ENCODE data around the gene ST8SIA4. TPM values are rescaled to one million over a fixed set of nuclear protein-coding genes. Genes with fewer than 3 reads are reported as not detected.

Gene ST8SIA4
- total and polyA plus RNA-seq, 10 of the 15 experiments (the other 5 are each of a cell fraction or from before 2014, with no cell fraction given): 4.4 to 30.9 (median 19.5) TPM

- Histone ChIP-seq H3K4me3 (peak overlapping the region; percentile 18; the same call in 1 of the 2 replicates), H3K27ac (ENCODE audit: control insufficient read depth, insufficient read depth) (peak overlapping the region; percentile 69), H3K9me3 (replicated peaks; ENCODE audit: control insufficient read depth, insufficient read depth, low read length) (no peaks in the 10 kb centered on the region), H3K9ac (ENCODE audit: control insufficient read depth, insufficient read depth, low read length) (peak overlapping the region; percentile 13; the same call in 1 of the 2 replicates), H4K20me1 (ENCODE audit: control insufficient read depth, insufficient read depth) (no peaks in the 10 kb centered on the region), H2AFZ (ENCODE audit: control insufficient read depth, low read depth, low read length) (peak overlapping the region; percentile 51), H3K4me1 (ENCODE audit: control insufficient read depth, insufficient read depth, low read length) (peaks cover 27% of the 10 kb centered on the region), H3K27me3 (replicated peaks in 1 of 2; ENCODE audit: control insufficient read depth in 2 of 2, insufficient read depth in 2 of 2, low read length in 1 of 2) (no peaks in the 10 kb centered on the region), H3K4me2 (ENCODE audit: control insufficient read depth, insufficient read depth) (peak overlapping the region; percentile 36), H3K36me3 (ENCODE audit: control insufficient read depth in 2 of 2, insufficient read depth in 2 of 2, low read length in 1 of 2) (no peaks in the 10 kb centered on the region), H3K79me2 (ENCODE audit: control insufficient read depth, insufficient read depth, low read length) (no peaks in the 10 kb centered on the region)
- POLR2A ChIA-PET: interaction anchor here (0.6 to 5.0 kb wide), 13 partner anchors 9 to 125 kb away, joined by 3 to 47 read pairs (median 4); partner anchors contain the start of gene ST8SIA4
- BruUV-seq (replicated peaks): TSS peak; percentile 91
- RAD21 ChIA-PET (ENCODE audit: unreplicated experiment): interaction anchor here (0.7 to 11.2 kb wide), 19 partner anchors 10 to 120 kb away, joined by 3 to 345 read pairs (median 8); partner anchors contain the start of gene ST8SIA4
- WGBS (ENCODE audit: insufficient coverage, insufficient replicate concordance, low lambda C conversion rate, missing lambda C conversion rate): 65% methylated on average over 7 of the region's 7 CpGs
- CTCF ChIA-PET: interaction anchor here (1.6 to 11.2 kb wide), 4 partner anchors 10 to 120 kb away, joined by 6 to 232 read pairs (median 22); partner anchors contain the start of gene ST8SIA4
- SMC1A ChIA-PET (ENCODE audit: uncharacterized antibody, unreplicated experiment): interaction anchor here (0.7 to 11.2 kb wide), 22 partner anchors 8 to 156 kb away, joined by 3 to 389 read pairs (median 5); partner anchors contain the start of gene ST8SIA4
- DNase-seq (ENCODE audit: low read depth, low spot score) (no peak), ATAC-seq (peak; percentile 23), FAIRE-seq (no peak)
- intact Hi-C loops (cut with micrococcal nuclease; ENCODE audit: unreplicated experiment): loop anchor here (1.0 to 5.0 kb wide), 4 partner anchors 48 to 158 kb away; no protein-coding TSS in a partner anchor
- in situ Hi-C loops (cut with MboI): loop anchor here (5.0 kb wide), 2 partner anchors 47 to 122 kb away; partner anchors contain the start of gene ST8SIA4
- no peak for TF ChIP-seq YBX1 (IDR thresholded peaks at IDR 0.05)
- TF ChIP-seq EED (IDR thresholded peaks at IDR 0.05; ENCODE audit: low read depth): no peak
- TF ChIP-seq MYC (IDR thresholded peaks at IDR 0.05; ENCODE audit: insufficient read depth, insufficient read length, insufficient replicate concordance, low read length, severe bottlenecking): no peak
- TF ChIP-seq, protein P1, sequence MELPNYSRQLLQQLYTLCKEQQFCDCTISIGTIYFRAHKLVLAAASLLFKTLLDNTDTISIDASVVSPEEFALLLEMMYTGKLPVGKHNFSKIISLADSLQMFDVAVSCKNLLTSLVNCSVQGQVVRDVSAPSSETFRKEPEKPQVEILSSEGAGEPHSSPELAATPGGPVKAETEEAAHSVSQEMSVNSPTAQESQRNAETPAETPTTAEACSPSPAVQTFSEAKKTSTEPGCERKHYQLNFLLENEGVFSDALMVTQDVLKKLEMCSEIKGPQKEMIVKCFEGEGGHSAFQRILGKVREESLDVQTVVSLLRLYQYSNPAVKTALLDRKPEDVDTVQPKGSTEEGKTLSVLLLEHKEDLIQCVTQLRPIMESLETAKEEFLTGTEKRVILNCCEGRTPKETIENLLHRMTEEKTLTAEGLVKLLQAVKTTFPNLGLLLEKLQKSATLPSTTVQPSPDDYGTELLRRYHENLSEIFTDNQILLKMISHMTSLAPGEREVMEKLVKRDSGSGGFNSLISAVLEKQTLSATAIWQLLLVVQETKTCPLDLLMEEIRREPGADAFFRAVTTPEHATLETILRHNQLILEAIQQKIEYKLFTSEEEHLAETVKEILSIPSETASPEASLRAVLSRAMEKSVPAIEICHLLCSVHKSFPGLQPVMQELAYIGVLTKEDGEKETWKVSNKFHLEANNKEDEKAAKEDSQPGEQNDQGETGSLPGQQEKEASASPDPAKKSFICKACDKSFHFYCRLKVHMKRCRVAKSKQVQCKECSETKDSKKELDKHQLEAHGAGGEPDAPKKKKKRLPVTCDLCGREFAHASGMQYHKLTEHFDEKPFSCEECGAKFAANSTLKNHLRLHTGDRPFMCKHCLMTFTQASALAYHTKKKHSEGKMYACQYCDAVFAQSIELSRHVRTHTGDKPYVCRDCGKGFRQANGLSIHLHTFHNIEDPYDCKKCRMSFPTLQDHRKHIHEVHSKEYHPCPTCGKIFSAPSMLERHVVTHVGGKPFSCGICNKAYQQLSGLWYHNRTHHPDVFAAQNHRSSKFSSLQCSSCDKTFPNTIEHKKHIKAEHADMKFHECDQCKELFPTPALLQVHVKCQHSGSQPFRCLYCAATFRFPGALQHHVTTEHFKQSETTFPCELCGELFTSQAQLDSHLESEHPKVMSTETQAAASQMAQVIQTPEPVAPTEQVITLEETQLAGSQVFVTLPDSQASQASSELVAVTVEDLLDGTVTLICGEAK (IDR thresholded peaks at IDR 0.05; ENCODE audit: borderline replicate concordance): no peak
- TF ChIP-seq NRF1 (conservative IDR thresholded peaks at IDR 0.05; ENCODE audit: low read depth, low read length): no peak
- no peak for TF ChIP-seq TBL1XR1 (IDR thresholded peaks at IDR 0.05; ENCODE audit: low read depth, low read length)
- TF ChIP-seq, protein P2, sequence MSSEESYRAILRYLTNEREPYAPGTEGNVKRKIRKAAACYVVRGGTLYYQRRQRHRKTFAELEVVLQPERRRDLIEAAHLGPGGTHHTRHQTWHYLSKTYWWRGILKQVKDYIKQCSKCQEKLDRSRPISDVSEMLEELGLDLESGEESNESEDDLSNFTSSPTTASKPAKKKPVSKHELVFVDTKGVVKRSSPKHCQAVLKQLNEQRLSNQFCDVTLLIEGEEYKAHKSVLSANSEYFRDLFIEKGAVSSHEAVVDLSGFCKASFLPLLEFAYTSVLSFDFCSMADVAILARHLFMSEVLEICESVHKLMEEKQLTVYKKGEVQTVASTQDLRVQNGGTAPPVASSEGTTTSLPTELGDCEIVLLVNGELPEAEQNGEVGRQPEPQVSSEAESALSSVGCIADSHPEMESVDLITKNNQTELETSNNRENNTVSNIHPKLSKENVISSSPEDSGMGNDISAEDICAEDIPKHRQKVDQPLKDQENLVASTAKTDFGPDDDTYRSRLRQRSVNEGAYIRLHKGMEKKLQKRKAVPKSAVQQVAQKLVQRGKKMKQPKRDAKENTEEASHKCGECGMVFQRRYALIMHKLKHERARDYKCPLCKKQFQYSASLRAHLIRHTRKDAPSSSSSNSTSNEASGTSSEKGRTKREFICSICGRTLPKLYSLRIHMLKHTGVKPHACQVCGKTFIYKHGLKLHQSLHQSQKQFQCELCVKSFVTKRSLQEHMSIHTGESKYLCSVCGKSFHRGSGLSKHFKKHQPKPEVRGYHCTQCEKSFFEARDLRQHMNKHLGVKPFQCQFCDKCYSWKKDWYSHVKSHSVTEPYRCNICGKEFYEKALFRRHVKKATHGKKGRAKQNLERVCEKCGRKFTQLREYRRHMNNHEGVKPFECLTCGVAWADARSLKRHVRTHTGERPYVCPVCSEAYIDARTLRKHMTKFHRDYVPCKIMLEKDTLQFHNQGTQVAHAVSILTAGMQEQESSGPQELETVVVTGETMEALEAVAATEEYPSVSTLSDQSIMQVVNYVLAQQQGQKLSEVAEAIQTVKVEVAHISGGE (CRISPR knock-in tag; IDR thresholded peaks at IDR 0.05): no peak
- TF ChIP-seq ETV6 (conservative IDR thresholded peaks at IDR 0.05 in 1 of 2, IDR thresholded peaks at IDR 0.05 in 1 of 2; ENCODE audit: borderline replicate concordance in 1 of 2, low read depth in 1 of 2): no peak
- TF ChIP-seq BRCA1 (IDR thresholded peaks at IDR 0.05; ENCODE audit: low read depth, low read length): no peak
- no peak for TF ChIP-seq SUPT20H (IDR thresholded peaks at IDR 0.05; ENCODE audit: borderline replicate concordance, control insufficient read depth, low read depth, low read length)
Measured at GRCh38 chr5:100779669-100780375, 123.3 kb downstream of the ST8SIA4 start.

Measured in GM12878 (cell line).